Spleen (tissue), 11 donors: ENCODE measurements around the gene SP110. TPM values are rescaled to one million over a fixed set of nuclear protein-coding genes. Genes with fewer than 3 reads are reported as not detected.

ENCODE experiments used
- DNase-seq: peaks from one replicate; pipeline ENCODE4 v3.0.0-alpha.2; 2020
- H3K27ac ChIP-seq, 8 donors: fragments of 200-600 bp; sonication (generic) in 7 of 8; 1 replicate in 4 of 8; 2 replicates in 4 of 8; pipeline versions ENCODE4 v1.5.0 to v1.8.0; 2016 to 2021; ENCODE audit warnings: inconsistent platforms in 4 of 8, mild to moderate bottlenecking in 4 of 8, moderate library complexity in 1 of 8
- H3K27me3 ChIP-seq, 7 donors: fragments of 200-600 bp; sonication (generic) in 6 of 7; replicated peaks in 1 of 7; 1 replicate in 4 of 7; 2 replicates in 3 of 7; pipeline versions ENCODE4 v1.5.0 to v1.8.0; 2016 to 2021; ENCODE audit warnings: inconsistent platforms in 3 of 7, mild to moderate bottlenecking in 1 of 7
- H3K36me3 ChIP-seq, 6 donors: fragments of 200-600 bp; sonication (generic) in 5 of 6; 1 replicate in 4 of 6; 2 replicates in 2 of 6; pipeline versions ENCODE4 v1.5.0 to v1.8.0; 2016 to 2021; ENCODE audit warnings: inconsistent platforms in 2 of 6
- H3K4me1 ChIP-seq, 6 donors: fragments of 200-600 bp; sonication (generic) in 5 of 6; 1 replicate in 3 of 6; 2 replicates in 3 of 6; pipeline versions ENCODE4 v1.5.0 to v1.8.0; 2016 to 2021; ENCODE audit warnings: inconsistent platforms in 3 of 6
- H3K4me3 ChIP-seq, 8 donors: fragments of 200-600 bp; sonication (generic) in 7 of 8; 1 replicate in 4 of 8; 2 replicates in 4 of 8; pipeline versions ENCODE4 v1.5.0 to v1.8.0; 2016 to 2021; ENCODE audit warnings: inconsistent platforms in 4 of 8, mild to moderate bottlenecking in 4 of 8, moderate library complexity in 2 of 8
- H3K9me3 ChIP-seq, 8 donors: fragments of 200-600 bp; sonication (generic) in 7 of 8; 1 replicate in 4 of 8; 2 replicates in 4 of 8; pipeline versions ENCODE4 v1.5.0 to v1.8.0; 2016 to 2021; ENCODE audit warnings: inconsistent platforms in 4 of 8
- POLR2A ChIP-seq, 3 donors: fragments of 450-650 bp; IDR thresholded peaks; one replicate each; pipeline ENCODE4 v1.5.1; 2017; ENCODE audit warnings: antibody characterized with exemption in 3 of 3, mild to moderate bottlenecking in 1 of 3
- POLR2AphosphoS5 ChIP-seq, 3 donors: sonication (generic); formaldehyde crosslinking; IDR thresholded peaks; one replicate each; pipeline ENCODE4 v1.5.1; 2017; ENCODE audit warnings: antibody characterized with exemption in 3 of 3
- WGBS, 5 donors: extraction: QIAGEN DNeasy Blood & Tissue Kit in 3 of 5; methylation state at CpG; one replicate each; pipeline versions ENCODE4 v1.1.5 to v1.1.7; 2013 to 2018; 5-methylcytosine and 5-hydroxymethylcytosine counted together
- intact Hi-C: fragments of 100-400 bp; cut with DNase I; formaldehyde crosslinking; loops from one replicate; pipeline ENCODE4 v1.15.0; 2023; ENCODE audit warnings: low total_unique reads
- polyA plus RNA-seq, 3 donors: library from polyadenylated mRNA; stranded (reverse); fragments of 200-250 nt; gene quantifications; one replicate each; pipeline ENCODE4 v1.2.1, GENCODE V29; 2013
- total RNA-seq, 7 donors: library from RNA; depleted of rRNA in 3 of 7; stranded (reverse); fragments of >200 nt in 3 of 7; fragmentation: NEBNext Ultra II Directional in 4 of 7; extraction: Animal tissue kit (Norgen Biotek cat#: 25700) in 4 of 7; gene quantifications; one replicate each; pipeline versions ENCODE4 v1.1.0 to v1.2.1, GENCODE V29; 2016 to 2021
- TF ChIP-seq, protein P1 (sequence below), 11 experiments: fragments of 200-600 bp in 7 of 11; fragments of 450-650 bp in 4 of 11; sonication (generic) in 4 of 11; IDR thresholded peaks in 8 of 11; conservative IDR thresholded peaks in 3 of 11; 1 replicate in 7 of 11; 2 replicates in 4 of 11; pipeline versions ENCODE4 v1.4.0 to v1.8.0; 2016 to 2021; ENCODE audit warnings: antibody characterized with exemption in 11 of 11, inconsistent platforms in 4 of 11, mild to moderate bottlenecking in 1 of 11
- donor health status: healthy with polysubstance abuse.
- donor health status: DM: no; HTN: no; CAD: no; lungs with moderate emphysema.
- donor health status: DM: no; HTN: no; CAD: no.
- donor health status: Bipolar disorder and iron deficiency.
- donor health status: healthy.
- donor health status: DM: no; HTN: no; CAD: no.
- donor health status: DM: yes; HTN: yes; CAD: no.

The SP110 gene
- total and polyA plus RNA-seq, 10 donors, result 47.9 to 157 (median 116) TPM

- H3K4me3 ChIP-seq, result peak overlapping the region; percentile 54 to 90 (median 76)
- peaks cover 27 to 90% (median 61%) of the 10 kb centered on the region in 6 donors for H3K4me1 ChIP-seq
- H3K27ac ChIP-seq, result peak overlapping the region; percentile 82 to 97 (median 92)
- TF ChIP-seq POLR2A (IDR thresholded peaks at IDR 0.05) (no peak), POLR2AphosphoS5 (IDR thresholded peaks at IDR 0.05) (no peak)
- TF ChIP-seq, protein P1, sequence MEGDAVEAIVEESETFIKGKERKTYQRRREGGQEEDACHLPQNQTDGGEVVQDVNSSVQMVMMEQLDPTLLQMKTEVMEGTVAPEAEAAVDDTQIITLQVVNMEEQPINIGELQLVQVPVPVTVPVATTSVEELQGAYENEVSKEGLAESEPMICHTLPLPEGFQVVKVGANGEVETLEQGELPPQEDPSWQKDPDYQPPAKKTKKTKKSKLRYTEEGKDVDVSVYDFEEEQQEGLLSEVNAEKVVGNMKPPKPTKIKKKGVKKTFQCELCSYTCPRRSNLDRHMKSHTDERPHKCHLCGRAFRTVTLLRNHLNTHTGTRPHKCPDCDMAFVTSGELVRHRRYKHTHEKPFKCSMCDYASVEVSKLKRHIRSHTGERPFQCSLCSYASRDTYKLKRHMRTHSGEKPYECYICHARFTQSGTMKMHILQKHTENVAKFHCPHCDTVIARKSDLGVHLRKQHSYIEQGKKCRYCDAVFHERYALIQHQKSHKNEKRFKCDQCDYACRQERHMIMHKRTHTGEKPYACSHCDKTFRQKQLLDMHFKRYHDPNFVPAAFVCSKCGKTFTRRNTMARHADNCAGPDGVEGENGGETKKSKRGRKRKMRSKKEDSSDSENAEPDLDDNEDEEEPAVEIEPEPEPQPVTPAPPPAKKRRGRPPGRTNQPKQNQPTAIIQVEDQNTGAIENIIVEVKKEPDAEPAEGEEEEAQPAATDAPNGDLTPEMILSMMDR (IDR thresholded peaks at IDR 0.05 in 8 of 11, conservative IDR thresholded peaks at IDR 0.05 in 3 of 11), result no peak
- no peak for DNase-seq
- peaks cover 5 to 39% (median 32%) of the 10 kb centered on the region in 6 donors for H3K36me3 ChIP-seq
- 15 to 29% (median 22%) methylated on average over 2 of the region's 2 CpGs for WGBS, 5 donors
- H3K9me3 ChIP-seq, result no peaks in the 10 kb centered on the region
- intact Hi-C loops, result no loop called here
- H3K27me3 ChIP-seq, result no peaks in the 10 kb centered on the region
Observed at GRCh38 chr2:230218421-230218820, 1.4 kb downstream of the SP110 start.

DNA sequence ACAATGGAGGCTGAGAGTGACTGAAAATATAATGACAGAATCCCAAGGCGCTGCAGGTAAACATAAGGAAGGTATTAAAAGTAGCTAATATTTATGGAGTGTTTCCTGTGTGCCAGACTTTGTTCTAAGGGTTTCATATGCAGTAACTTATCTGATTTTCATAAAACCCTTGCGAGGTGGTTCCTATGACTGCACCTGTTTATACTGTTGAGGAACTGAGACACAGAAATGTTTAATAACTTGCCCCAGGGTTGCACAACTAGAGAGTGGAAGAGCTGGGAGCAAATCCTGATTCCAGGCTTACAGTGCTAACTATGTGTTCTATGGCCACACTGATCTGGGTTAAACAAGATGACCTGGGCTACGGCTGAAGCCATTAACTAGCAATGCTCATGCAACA, 2.4 kb downstream of the SP110 start:
- Histone ChIP-seq H3K9me3 (no peaks in the 10 kb centered on the region), H3K36me3 (peaks cover 5 to 48% (median 42%) of the 10 kb centered on the region in 6 donors), H3K27ac (peak overlapping the region in 5 of 8 donors; percentile 92 to 97 (median 95)), H3K4me3 (peak overlapping the region in 7 of 8 donors; percentile 54 to 90 (median 77)), H3K4me1 (peaks cover 27 to 85% (median 58%) of the 10 kb centered on the region in 6 donors), H3K27me3 (no peaks in the 10 kb centered on the region)
- 64 to 84% (median 76%) methylated on average over 3 of the region's 3 CpGs for WGBS, 5 donors
- intact Hi-C loops, result no loop called here
- DNase-seq, result no peak
- no peak for TF ChIP-seq POLR2AphosphoS5 (IDR thresholded peaks at IDR 0.05)
- TF ChIP-seq, protein P1 (IDR thresholded peaks at IDR 0.05 in 8 of 11, conservative IDR thresholded peaks at IDR 0.05 in 3 of 11), result no peak
- no peak for TF ChIP-seq POLR2A (IDR thresholded peaks at IDR 0.05)

DNA sequence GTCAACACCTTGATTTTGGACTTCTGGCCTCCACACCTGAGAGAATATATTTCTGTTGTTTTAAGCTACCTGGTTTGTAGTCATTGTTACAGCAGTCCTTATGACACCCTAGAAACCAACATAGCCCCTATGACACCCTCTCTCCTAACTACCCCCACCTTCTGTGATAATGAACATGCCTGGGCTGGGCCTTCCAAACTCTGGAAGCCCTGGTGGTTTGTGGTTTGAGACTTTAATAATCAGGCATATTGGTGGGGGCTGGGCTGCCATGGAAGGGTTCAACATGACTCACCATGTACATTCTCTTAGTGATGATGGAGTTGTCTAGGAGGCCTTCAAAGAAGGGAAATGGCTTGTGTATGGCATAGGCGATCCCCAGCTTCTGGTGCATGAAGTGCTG, 3.3 kb downstream of the SP110 start:
- intact Hi-C loops, result no loop called here
- Histone ChIP-seq H3K4me3 (peak overlapping the region in 1 of 8 donors; percentile 84), H3K4me1 (peaks cover 27 to 78% (median 51%) of the 10 kb centered on the region in 6 donors), H3K27me3 (no peaks in the 10 kb centered on the region), H3K27ac (peak overlapping the region in 4 of 8 donors; percentile 93 to 97 (median 96)), H3K9me3 (no peaks in the 10 kb centered on the region), H3K36me3 (peaks cover 7 to 58% (median 51%) of the 10 kb centered on the region in 6 donors)
- 79 to 97% (median 89%) methylated on average over 1 of the region's 1 CpG for WGBS, 5 donors
- no peak for DNase-seq
- TF ChIP-seq POLR2AphosphoS5 (IDR thresholded peaks at IDR 0.05) (no peak), POLR2A (IDR thresholded peaks at IDR 0.05) (no peak)
- TF ChIP-seq, protein P1 (IDR thresholded peaks at IDR 0.05 in 8 of 11, conservative IDR thresholded peaks at IDR 0.05 in 3 of 11), result no peak

DNA sequence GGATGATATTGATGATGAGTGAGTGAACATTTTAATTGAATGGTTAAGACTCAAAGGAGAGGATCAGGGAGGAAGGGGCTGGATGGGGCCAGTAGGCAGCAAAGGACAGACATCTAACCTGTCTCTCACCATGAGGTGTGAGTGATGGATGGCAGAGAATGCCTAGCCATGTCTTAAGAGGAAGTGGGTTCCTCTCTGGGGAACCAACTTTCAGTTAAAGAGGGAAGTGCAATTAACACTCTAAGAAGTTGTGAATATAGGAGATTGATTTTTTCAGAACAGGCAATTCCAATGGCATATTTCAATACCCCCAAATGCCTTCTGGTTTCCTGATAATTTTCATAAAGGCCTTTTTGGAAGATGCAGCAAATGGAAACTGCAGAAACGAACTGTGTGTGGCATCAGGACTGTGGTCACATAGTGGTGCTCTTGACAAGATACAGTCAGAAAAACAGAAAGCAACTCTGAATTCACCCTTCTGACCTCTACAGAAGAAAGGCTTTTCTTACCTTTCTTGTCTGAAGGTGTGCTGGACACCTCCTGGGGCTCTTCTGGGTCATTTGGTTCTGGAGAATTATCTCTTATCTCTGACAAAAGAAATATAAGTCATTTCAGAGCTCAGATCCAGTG, 10.2 kb downstream of the SP110 start:
- 44 to 64% (median 59%) methylated on average over 1 of the region's 1 CpG for WGBS, 5 donors
- DNase-seq, result no peak
- intact Hi-C loops, result no loop called here
- Histone ChIP-seq H3K36me3 (peaks cover 10 to 100% (median 95%) of the 10 kb centered on the region in 6 donors), H3K27ac (peak overlapping the region in 6 of 8 donors; percentile 4 to 74 (median 47)), H3K4me3 (peak overlapping the region in 1 of 8 donors; percentile 20), H3K4me1 (peaks cover 18 to 83% (median 48%) of the 10 kb centered on the region in 6 donors), H3K9me3 (no peaks in the 10 kb centered on the region), H3K27me3 (no peaks in the 10 kb centered on the region)
- no peak for TF ChIP-seq POLR2A (IDR thresholded peaks at IDR 0.05)
- TF ChIP-seq POLR2AphosphoS5 (IDR thresholded peaks at IDR 0.05), result peak in 1 of 3 donors; percentile 61
